Cardiac fibroblast (primary cell): ENCODE measurements around the gene SHROOM1.

ENCODE experiments used
- DNase-seq, 2 donors: peaks; one replicate each; pipeline versions ENCODE4 v3.0.0 to v3.0.0-alpha.2; 2010; ENCODE audit warnings: low read depth in 2 of 2
- H3K4me3 ChIP-seq, 2 donors: replicated peaks in 1 of 2; 1 replicate in 1 of 2; 2 replicates in 1 of 2; pipeline ENCODE4 v1.5.1; 2011; ENCODE audit warnings: low read depth in 2 of 2, low read length in 2 of 2, mild to moderate bottlenecking in 2 of 2, moderate library complexity in 1 of 2
- TF ChIP-seq, protein P1 (sequence below): IDR thresholded peaks from one replicate; pipeline ENCODE4 v1.5.1; 2011; ENCODE audit warnings: low read depth, mild to moderate bottlenecking, low read length, inconsistent platforms

The SHROOM1 gene

GRCh38 chr5:132825033-132825833 is 5.2 kb downstream of the SHROOM1 start:
- H3K4me3 ChIP-seq, result no peak overlapping the region
- TF ChIP-seq, protein P1, sequence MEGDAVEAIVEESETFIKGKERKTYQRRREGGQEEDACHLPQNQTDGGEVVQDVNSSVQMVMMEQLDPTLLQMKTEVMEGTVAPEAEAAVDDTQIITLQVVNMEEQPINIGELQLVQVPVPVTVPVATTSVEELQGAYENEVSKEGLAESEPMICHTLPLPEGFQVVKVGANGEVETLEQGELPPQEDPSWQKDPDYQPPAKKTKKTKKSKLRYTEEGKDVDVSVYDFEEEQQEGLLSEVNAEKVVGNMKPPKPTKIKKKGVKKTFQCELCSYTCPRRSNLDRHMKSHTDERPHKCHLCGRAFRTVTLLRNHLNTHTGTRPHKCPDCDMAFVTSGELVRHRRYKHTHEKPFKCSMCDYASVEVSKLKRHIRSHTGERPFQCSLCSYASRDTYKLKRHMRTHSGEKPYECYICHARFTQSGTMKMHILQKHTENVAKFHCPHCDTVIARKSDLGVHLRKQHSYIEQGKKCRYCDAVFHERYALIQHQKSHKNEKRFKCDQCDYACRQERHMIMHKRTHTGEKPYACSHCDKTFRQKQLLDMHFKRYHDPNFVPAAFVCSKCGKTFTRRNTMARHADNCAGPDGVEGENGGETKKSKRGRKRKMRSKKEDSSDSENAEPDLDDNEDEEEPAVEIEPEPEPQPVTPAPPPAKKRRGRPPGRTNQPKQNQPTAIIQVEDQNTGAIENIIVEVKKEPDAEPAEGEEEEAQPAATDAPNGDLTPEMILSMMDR, result no peak
- no peak for DNase-seq

DNA sequence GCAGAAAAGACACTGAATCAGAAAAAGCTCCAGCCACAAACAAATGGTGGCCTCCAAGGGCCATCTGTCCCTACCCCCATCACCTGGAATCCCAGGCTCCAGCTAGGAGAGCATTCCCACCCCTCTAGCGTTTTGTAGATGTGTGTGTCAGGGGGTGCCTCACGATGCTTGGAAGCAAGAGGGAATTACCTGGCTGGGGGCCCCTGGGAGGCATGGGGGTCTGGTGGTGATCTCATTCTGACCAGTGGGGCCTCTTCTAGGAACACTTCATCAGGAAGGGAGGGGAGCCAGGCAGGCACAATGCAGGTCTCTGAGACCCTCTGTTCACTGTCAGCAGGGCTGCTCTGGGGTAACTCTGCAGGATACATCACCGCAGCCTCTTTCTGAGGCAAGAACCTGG is 6.0 kb downstream of the SHROOM1 start:
- TF ChIP-seq, protein P1, result no peak
- H3K4me3 ChIP-seq, result no peak overlapping the region
- no peak for DNase-seq

DNA sequence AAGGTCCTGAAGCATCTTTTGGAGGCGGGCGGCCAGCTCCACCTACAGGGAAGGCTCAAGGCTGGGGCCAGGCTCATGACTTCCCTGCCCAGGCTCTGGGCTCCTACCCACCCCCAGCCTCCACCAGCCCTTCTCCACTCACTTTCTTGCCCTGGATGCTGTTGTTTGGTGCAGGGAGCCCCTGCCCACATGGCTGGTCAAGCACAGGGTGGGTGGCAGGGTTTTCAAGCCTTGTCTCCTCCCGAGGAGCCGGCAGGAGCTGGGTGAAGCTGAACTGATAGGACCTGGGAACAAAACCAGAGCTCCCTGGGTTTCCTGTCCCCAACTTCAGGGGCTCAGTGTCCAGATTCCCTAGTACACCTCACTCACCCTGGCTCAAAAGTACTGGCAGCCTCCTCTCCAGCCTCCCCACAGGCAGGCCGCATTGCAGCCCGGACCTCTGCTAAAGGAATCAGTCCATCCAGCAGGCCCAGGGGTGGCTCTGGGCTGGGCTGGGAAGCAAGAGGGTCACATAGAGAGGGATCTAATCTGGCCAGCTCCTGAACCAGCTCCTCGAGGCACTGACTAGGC is 6.9 kb downstream of the SHROOM1 start:
- DNase-seq, result no peak
- no peak overlapping the region for H3K4me3 ChIP-seq
- TF ChIP-seq, protein P1, result no peak

DNA sequence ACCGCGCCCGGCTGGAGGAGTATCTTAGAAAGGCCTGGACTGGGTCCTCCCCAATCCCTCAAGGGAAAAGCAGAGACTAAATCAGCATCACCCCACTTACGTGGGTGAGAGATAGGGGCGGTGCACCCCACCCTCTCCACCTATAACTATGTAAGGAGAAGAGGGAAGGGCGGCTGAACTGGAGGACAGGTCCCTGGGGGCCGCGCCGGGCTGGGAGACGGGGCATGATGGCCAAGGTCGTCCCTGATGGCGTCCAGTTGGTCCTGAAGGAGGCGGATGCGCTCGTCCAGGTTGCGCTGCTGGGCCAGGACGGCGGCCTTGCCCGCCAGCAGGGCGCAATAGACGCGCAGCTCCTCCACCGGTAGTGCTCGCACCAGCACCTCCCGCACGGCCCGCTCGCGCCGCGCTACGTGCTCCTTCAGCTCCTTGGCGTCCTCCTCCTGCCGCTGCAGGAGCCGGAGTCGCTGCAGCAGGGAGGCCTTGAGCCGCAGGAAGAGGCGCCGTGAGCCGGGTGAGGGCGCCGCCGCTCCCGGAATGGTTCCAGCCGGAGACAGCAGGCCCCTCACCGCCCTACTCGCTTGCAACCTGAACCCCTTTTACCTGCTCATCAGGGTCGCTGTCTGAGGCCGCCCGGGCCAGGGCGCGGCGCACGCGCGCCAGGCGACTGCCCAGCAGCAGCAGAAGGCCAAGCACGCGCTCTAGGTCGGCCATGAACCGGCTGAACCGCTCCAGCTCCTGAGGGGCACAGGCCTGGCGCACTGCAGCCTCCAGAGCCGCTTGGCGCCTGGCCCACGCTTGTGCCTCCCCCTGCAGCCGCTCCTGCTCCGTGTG is 7.6 kb downstream of the SHROOM1 start:
- TF ChIP-seq, protein P1, result no peak
- H3K4me3 ChIP-seq, result no peak overlapping the region
- DNase-seq, result peak in 1 of 2 donors; percentile 44

- TF ChIP-seq, protein P1, result no peak
- no peak overlapping the region for H3K4me3 ChIP-seq
- peak in 1 of 2 donors; percentile 30 for DNase-seq
These were observed 8.7 kb downstream of the SHROOM1 start for GRCh38 chr5:132821791-132822190.

- TF ChIP-seq, protein P1, result no peak
- no peak for DNase-seq
These were observed 9.1 kb downstream of the SHROOM1 start for GRCh38 chr5:132821350-132821749.

More at GRCh38 chr5:132821350-132821749, 9.1 kb downstream of the SHROOM1 start:
- no peak overlapping the region for H3K4me3 ChIP-seq
